ENCODE data around the gene PDS5B.
A peak's percentile ranks its signal among the peaks of the same experiment; 100 is the strongest.

Gene PDS5B

DNA sequence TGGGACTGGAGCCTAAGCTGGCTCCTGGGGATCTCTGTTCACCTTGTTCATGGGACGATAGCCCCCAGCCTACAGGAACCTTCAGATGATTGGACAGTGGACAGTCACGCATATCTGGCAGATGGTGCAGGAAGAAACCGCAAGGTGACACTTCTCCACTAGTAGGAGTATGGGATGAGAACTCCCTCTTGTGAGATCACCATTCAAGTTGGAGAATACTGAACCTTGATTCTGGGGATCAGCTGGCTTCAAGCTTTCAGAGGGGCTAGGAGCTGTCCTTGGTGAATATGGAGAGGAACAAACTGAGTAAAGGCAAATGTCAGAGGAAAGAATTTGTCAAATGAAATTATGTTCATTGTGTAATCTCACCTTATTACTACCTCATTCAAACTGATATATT is 204.5 kb downstream of the PDS5B start:
- Histone ChIP-seq H3K4me1 (ENCODE audit: control insufficient read depth, insufficient read depth, low read length) (no peaks in the 10 kb centered on the region), H3K9me3 (ENCODE audit: control insufficient read depth, insufficient read depth, low read depth, low read length) (no peaks in the 10 kb centered on the region), H3K27ac (ENCODE audit: extremely low read depth, low read depth, low read length) (no peak overlapping the region), H3K4me3 (ENCODE audit: low read depth, low read length) (no peak overlapping the region), H3K36me3 (ENCODE audit: control insufficient read depth in 2 of 2, insufficient read depth in 1 of 2, low read length in 2 of 2) (no peaks in the 10 kb centered on the region)
- ChIA-PET POLR2A (no interaction called here), CTCF (interaction anchor here (0.6 kb wide), 1 partner anchor 142 kb away, joined by 3 read pairs; no protein-coding TSS in a partner anchor)
- no peak for TF ChIP-seq ZNF600 (tag by site-specific recombination; IDR thresholded peaks at IDR 0.05)
- TF ChIP-seq, protein P1, sequence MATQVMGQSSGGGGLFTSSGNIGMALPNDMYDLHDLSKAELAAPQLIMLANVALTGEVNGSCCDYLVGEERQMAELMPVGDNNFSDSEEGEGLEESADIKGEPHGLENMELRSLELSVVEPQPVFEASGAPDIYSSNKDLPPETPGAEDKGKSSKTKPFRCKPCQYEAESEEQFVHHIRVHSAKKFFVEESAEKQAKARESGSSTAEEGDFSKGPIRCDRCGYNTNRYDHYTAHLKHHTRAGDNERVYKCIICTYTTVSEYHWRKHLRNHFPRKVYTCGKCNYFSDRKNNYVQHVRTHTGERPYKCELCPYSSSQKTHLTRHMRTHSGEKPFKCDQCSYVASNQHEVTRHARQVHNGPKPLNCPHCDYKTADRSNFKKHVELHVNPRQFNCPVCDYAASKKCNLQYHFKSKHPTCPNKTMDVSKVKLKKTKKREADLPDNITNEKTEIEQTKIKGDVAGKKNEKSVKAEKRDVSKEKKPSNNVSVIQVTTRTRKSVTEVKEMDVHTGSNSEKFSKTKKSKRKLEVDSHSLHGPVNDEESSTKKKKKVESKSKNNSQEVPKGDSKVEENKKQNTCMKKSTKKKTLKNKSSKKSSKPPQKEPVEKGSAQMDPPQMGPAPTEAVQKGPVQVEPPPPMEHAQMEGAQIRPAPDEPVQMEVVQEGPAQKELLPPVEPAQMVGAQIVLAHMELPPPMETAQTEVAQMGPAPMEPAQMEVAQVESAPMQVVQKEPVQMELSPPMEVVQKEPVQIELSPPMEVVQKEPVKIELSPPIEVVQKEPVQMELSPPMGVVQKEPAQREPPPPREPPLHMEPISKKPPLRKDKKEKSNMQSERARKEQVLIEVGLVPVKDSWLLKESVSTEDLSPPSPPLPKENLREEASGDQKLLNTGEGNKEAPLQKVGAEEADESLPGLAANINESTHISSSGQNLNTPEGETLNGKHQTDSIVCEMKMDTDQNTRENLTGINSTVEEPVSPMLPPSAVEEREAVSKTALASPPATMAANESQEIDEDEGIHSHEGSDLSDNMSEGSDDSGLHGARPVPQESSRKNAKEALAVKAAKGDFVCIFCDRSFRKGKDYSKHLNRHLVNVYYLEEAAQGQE (tag by site-specific recombination; IDR thresholded peaks at IDR 0.05), result peak; percentile 83
- TF ChIP-seq, protein P2, sequence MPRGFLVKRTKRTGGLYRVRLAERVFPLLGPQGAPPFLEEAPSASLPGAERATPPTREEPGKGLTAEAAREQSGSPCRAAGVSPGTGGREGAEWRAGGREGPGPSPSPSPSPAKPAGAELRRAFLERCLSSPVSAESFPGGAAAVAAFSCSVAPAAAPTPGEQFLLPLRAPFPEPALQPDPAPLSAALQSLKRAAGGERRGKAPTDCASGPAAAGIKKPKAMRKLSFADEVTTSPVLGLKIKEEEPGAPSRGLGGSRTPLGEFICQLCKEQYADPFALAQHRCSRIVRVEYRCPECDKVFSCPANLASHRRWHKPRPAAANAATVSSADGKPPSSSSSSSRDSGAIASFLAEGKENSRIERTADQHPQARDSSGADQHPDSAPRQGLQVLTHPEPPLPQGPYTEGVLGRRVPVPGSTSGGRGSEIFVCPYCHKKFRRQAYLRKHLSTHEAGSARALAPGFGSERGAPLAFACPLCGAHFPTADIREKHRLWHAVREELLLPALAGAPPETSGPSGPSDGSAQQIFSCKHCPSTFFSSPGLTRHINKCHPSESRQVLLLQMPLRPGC (tag by site-specific recombination; IDR thresholded peaks at IDR 0.05), result no peak

DNA sequence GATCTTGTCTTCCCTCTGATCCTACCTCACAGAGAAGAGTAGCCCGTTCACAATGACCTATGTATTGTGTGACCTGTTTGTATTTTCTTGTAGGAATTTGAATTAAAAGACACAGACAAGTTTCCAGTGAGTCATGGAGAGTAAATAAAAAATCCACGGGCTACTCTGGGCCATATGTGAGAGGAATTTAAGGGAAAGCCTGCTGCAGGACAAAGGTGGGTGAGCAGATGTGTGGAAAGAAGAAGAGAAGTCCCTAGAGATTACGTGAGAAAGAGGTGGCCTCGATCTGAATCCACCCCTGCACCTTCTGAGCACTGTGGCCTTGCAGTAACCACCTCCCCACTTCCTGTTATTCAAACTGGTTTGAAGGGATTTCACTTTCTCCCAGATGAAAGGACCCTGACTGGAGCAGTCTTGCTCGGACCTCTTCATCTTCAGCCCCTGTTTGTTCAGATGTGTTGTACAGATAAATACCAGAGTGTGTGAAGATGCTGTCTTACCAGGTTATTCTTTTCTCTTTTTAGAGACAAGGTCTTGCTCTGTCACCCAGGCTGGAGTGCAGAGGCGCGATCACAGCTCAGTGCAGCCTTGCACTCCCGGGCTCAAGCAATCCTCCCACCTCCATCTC is 205.4 kb downstream of the PDS5B start:
- H3K4me3 ChIP-seq (ENCODE audit: low read depth, low read length), result no peak overlapping the region
- no peaks in the 10 kb centered on the region for H3K36me3 ChIP-seq (ENCODE audit: control insufficient read depth in 2 of 2, insufficient read depth in 1 of 2, low read length in 2 of 2)
- ChIA-PET CTCF (no interaction called here), POLR2A (no interaction called here)
- no peaks in the 10 kb centered on the region for H3K4me1 ChIP-seq (ENCODE audit: control insufficient read depth, insufficient read depth, low read length)
- H3K9me3 ChIP-seq (ENCODE audit: control insufficient read depth, insufficient read depth, low read depth, low read length), result no peaks in the 10 kb centered on the region
- H3K27ac ChIP-seq (ENCODE audit: extremely low read depth, low read depth, low read length), result no peak overlapping the region
- TF ChIP-seq ZNF248 (tag by site-specific recombination; IDR thresholded peaks at IDR 0.05), result no peak
- TF ChIP-seq ZNF391 (tag by site-specific recombination; IDR thresholded peaks at IDR 0.05; ENCODE audit: borderline replicate concordance, low read depth), result no peak
- TF ChIP-seq FEZF1 (tag by site-specific recombination; IDR thresholded peaks at IDR 0.05), result no peak
- TF ChIP-seq, protein P3, sequence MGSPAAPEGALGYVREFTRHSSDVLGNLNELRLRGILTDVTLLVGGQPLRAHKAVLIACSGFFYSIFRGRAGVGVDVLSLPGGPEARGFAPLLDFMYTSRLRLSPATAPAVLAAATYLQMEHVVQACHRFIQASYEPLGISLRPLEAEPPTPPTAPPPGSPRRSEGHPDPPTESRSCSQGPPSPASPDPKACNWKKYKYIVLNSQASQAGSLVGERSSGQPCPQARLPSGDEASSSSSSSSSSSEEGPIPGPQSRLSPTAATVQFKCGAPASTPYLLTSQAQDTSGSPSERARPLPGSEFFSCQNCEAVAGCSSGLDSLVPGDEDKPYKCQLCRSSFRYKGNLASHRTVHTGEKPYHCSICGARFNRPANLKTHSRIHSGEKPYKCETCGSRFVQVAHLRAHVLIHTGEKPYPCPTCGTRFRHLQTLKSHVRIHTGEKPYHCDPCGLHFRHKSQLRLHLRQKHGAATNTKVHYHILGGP (tag by site-specific recombination; IDR thresholded peaks at IDR 0.05), result no peak
- TF ChIP-seq ZFHX2 (tag by site-specific recombination; conservative IDR thresholded peaks at IDR 0.05), result no peak
- no peak for TF ChIP-seq ZNF610 (tag by site-specific recombination; IDR thresholded peaks at IDR 0.05; ENCODE audit: borderline replicate concordance)
- TF ChIP-seq ZNF629 (tag by site-specific recombination; IDR thresholded peaks at IDR 0.05), result no peak
- TF ChIP-seq, protein P4, sequence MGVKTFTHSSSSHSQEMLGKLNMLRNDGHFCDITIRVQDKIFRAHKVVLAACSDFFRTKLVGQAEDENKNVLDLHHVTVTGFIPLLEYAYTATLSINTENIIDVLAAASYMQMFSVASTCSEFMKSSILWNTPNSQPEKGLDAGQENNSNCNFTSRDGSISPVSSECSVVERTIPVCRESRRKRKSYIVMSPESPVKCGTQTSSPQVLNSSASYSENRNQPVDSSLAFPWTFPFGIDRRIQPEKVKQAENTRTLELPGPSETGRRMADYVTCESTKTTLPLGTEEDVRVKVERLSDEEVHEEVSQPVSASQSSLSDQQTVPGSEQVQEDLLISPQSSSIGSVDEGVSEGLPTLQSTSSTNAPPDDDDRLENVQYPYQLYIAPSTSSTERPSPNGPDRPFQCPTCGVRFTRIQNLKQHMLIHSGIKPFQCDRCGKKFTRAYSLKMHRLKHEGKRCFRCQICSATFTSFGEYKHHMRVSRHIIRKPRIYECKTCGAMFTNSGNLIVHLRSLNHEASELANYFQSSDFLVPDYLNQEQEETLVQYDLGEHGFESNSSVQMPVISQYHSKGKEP (tag by site-specific recombination; IDR thresholded peaks at IDR 0.05), result no peak
- TF ChIP-seq, protein P5, sequence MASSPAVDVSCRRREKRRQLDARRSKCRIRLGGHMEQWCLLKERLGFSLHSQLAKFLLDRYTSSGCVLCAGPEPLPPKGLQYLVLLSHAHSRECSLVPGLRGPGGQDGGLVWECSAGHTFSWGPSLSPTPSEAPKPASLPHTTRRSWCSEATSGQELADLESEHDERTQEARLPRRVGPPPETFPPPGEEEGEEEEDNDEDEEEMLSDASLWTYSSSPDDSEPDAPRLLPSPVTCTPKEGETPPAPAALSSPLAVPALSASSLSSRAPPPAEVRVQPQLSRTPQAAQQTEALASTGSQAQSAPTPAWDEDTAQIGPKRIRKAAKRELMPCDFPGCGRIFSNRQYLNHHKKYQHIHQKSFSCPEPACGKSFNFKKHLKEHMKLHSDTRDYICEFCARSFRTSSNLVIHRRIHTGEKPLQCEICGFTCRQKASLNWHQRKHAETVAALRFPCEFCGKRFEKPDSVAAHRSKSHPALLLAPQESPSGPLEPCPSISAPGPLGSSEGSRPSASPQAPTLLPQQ (tag by site-specific recombination; IDR thresholded peaks at IDR 0.05), result no peak
- TF ChIP-seq, protein P6, sequence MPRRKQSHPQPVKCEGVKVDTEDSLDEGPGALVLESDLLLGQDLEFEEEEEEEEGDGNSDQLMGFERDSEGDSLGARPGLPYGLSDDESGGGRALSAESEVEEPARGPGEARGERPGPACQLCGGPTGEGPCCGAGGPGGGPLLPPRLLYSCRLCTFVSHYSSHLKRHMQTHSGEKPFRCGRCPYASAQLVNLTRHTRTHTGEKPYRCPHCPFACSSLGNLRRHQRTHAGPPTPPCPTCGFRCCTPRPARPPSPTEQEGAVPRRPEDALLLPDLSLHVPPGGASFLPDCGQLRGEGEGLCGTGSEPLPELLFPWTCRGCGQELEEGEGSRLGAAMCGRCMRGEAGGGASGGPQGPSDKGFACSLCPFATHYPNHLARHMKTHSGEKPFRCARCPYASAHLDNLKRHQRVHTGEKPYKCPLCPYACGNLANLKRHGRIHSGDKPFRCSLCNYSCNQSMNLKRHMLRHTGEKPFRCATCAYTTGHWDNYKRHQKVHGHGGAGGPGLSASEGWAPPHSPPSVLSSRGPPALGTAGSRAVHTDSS (tag by site-specific recombination; IDR thresholded peaks at IDR 0.05), result no peak
- no peak for TF ChIP-seq ZNF311 (tag by site-specific recombination; IDR thresholded peaks at IDR 0.05; ENCODE audit: borderline replicate concordance)
- TF ChIP-seq ZNF830 (tag by site-specific recombination; IDR thresholded peaks at IDR 0.05; ENCODE audit: low read depth), result no peak
- no peak for TF ChIP-seq ZNF416 (tag by site-specific recombination; IDR thresholded peaks at IDR 0.05)
- TF ChIP-seq ZNF624 (tag by site-specific recombination; IDR thresholded peaks at IDR 0.05), result no peak
- no peak for TF ChIP-seq ZNF621 (tag by site-specific recombination; IDR thresholded peaks at IDR 0.05)
- no peak for TF ChIP-seq HOXC10 (CRISPR knock-in tag; IDR thresholded peaks at IDR 0.05)
- TF ChIP-seq, protein P7, sequence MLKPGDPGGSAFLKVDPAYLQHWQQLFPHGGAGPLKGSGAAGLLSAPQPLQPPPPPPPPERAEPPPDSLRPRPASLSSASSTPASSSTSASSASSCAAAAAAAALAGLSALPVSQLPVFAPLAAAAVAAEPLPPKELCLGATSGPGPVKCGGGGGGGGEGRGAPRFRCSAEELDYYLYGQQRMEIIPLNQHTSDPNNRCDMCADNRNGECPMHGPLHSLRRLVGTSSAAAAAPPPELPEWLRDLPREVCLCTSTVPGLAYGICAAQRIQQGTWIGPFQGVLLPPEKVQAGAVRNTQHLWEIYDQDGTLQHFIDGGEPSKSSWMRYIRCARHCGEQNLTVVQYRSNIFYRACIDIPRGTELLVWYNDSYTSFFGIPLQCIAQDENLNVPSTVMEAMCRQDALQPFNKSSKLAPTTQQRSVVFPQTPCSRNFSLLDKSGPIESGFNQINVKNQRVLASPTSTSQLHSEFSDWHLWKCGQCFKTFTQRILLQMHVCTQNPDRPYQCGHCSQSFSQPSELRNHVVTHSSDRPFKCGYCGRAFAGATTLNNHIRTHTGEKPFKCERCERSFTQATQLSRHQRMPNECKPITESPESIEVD (tag by site-specific recombination; IDR thresholded peaks at IDR 0.05), result no peak

All from HEK293 (cell line).